Activated CD4-positive, alpha-beta T cell treated with anti-CD3 and anti-CD28 coated beads, Interleukin-2, amount 10 ng/mL, durations not matched to agents 7 days and 5 days (primary cell): ENCODE results near the gene PANX2. TPM values are rescaled to one million over a fixed set of nuclear protein-coding genes. Genes with fewer than 3 reads are reported as not detected.

Experiments used
- CTCF ChIA-PET: fragments of 350-600 bp; sonication (Branson Sonifier 250); formaldehyde crosslinking; loops from one replicate; lab custom pipeline; 2021; ENCODE audit warnings: antibody characterized with exemption; lab: Charles Lee
- POLR2A ChIA-PET: fragments of 350-600 bp; sonication (Branson Sonifier 250); formaldehyde crosslinking; loops from one replicate; lab custom pipeline; 2021; ENCODE audit warnings: antibody characterized with exemption; lab: Charles Lee
- DNase-seq: peaks from one replicate; pipeline ENCODE4 v3.0.0-alpha.2; 2020
- H3K27ac Mint-ChIP-seq: one replicate; pipeline ENCODE4 v1.8.0; 2021; ENCODE audit warnings: mild to moderate bottlenecking, moderate library complexity, mixed read lengths
- H3K27me3 Mint-ChIP-seq: one replicate; pipeline ENCODE4 v1.8.0; 2021; ENCODE audit warnings: mixed read lengths
- H3K36me3 Mint-ChIP-seq: one replicate; pipeline ENCODE4 v1.8.0; 2021; ENCODE audit warnings: low read depth, mixed read lengths
- H3K4me1 Mint-ChIP-seq: one replicate; pipeline ENCODE4 v1.8.0; 2021; ENCODE audit warnings: mixed read lengths
- H3K4me3 Mint-ChIP-seq: one replicate; pipeline ENCODE4 v1.8.0; 2021; ENCODE audit warnings: mild to moderate bottlenecking, moderate library complexity, mixed read lengths
- H3K9me3 Mint-ChIP-seq: one replicate; pipeline ENCODE4 v1.8.0; 2021; ENCODE audit warnings: mixed read lengths
- total RNA-seq, 2 experiments: library from RNA; stranded (reverse); gene quantifications; one replicate each; pipeline ENCODE4 v1.2.3, GENCODE V29; 2021

PANX2 gene
- total RNA-seq, 2 experiments from 2014 or later, result 0.10 TPM

DNA sequence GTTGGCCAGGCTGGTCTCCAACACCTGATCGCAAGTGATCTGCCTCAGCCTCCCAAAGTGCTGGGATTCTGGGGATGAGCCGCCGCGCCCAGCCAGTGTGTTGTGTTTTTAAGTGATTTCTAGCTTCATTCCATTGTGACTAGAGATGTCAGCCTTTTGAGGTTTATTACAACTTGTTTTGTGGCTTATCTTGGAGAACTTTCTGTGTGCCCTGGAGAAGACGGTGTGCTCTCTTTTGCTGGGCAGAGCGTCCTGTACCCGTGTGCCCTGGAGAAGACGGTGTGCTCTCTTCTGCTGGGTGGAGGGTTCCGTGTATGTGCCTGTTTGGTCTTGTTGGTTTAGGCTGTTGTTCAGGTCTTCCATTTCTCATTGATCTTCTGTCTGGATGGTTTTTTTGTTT lies 42.7 kb downstream of the PANX2 start:
- no peaks in the 10 kb centered on the region for H3K9me3 Mint-ChIP-seq
- CTCF ChIA-PET, result no interaction called here
- no peak for DNase-seq
- H3K36me3 Mint-ChIP-seq, result peaks cover 37% of the 10 kb centered on the region
- no peak overlapping the region for H3K4me3 Mint-ChIP-seq
- POLR2A ChIA-PET, result no interaction called here
- peak overlapping the region; percentile 13 for H3K27ac Mint-ChIP-seq
- H3K27me3 Mint-ChIP-seq, result no peaks in the 10 kb centered on the region
- peaks cover 5% of the 10 kb centered on the region for H3K4me1 Mint-ChIP-seq

DNA sequence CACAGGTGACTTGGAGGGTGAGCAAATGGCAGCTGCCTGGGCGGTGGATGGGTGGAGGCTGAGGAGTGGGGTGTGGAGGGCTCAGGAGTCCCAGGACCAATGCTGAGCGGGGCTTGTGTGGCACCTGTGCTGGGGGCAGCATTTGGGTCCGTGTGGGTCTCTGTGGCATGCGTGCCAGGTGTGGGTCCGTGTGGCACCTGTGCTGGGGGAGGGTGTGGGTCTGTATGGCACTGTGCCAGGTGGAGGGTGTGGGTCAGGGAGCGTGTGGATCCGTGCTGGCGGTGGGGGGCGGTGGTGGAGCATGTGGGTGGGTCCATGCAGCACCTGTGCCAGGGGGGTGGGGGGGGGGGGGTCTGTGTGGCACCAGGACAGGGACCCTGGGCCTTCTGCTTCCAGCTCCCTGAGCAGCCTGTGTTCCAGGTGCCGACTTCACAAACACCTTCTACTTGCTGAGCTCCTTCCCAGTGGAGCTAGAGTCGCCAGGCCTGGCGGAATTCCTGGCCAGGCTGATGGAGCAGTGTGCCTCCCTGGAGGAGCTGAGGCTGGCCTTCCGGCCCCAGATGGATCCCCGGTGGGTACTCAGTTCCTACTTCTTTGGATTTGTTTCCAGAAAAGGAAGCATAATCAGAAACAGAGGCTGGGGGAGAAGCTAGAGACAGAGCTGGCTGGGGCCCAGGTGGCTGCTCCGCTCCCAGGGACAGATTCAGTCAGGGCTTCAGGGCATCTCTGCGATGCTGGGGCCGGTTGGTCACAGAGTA lies 44.9 kb downstream of the PANX2 start:
- DNase-seq, result no peak
- no peak overlapping the region for H3K4me3 Mint-ChIP-seq
- peaks cover 31% of the 10 kb centered on the region for H3K36me3 Mint-ChIP-seq
- no peak overlapping the region for H3K27ac Mint-ChIP-seq
- no peaks in the 10 kb centered on the region for H3K27me3 Mint-ChIP-seq
- peaks cover 1% of the 10 kb centered on the region for H3K4me1 Mint-ChIP-seq
- CTCF ChIA-PET, result interaction anchor here (0.8 kb wide), 1 partner anchor 66 kb away, joined by 3 read pairs; no protein-coding TSS in a partner anchor
- POLR2A ChIA-PET, result no interaction called here
- H3K9me3 Mint-ChIP-seq, result no peaks in the 10 kb centered on the region

DNA sequence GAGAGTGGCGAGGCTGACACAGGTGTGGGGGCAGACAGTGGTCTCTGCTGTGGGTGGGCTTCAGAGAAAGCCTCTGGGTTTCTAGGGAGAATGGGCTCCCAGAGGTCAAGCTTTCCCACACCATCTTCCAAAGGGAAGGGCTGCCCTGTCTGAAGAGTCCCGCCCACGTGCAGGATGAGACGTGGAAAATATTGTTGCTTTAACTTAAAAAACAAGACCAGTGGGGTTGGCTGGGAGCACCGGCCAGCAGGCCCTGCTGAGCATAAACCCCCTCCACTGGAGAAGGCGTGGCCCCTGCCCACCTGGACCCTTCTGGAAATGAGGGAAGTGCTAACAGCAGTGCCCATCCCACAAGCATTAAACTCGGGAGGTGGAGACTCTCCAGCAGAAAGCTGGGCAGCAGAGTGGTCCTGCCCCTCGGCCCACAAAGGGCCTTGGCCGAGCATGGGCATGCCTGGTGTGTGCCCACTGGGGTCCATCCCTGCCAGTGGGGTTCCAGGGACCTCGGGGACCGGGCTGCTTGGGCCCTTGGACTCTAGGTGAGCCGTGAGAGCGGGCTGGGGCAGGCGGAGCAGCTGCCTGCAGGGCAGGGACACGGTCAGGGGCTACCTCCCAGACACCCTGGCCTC lies 45.6 kb downstream of the PANX2 start:
- no peak overlapping the region for H3K27ac Mint-ChIP-seq
- ChIA-PET POLR2A (no interaction called here), CTCF (interaction anchor here (0.8 kb wide), 1 partner anchor 67 kb away, joined by 3 read pairs; no protein-coding TSS in a partner anchor)
- peaks cover 31% of the 10 kb centered on the region for H3K36me3 Mint-ChIP-seq
- no peaks in the 10 kb centered on the region for H3K9me3 Mint-ChIP-seq
- no peak overlapping the region for H3K4me3 Mint-ChIP-seq
- DNase-seq, result no peak
- no peaks in the 10 kb centered on the region for H3K27me3 Mint-ChIP-seq
- H3K4me1 Mint-ChIP-seq, result peaks cover under 1% of the 10 kb centered on the region

DNA sequence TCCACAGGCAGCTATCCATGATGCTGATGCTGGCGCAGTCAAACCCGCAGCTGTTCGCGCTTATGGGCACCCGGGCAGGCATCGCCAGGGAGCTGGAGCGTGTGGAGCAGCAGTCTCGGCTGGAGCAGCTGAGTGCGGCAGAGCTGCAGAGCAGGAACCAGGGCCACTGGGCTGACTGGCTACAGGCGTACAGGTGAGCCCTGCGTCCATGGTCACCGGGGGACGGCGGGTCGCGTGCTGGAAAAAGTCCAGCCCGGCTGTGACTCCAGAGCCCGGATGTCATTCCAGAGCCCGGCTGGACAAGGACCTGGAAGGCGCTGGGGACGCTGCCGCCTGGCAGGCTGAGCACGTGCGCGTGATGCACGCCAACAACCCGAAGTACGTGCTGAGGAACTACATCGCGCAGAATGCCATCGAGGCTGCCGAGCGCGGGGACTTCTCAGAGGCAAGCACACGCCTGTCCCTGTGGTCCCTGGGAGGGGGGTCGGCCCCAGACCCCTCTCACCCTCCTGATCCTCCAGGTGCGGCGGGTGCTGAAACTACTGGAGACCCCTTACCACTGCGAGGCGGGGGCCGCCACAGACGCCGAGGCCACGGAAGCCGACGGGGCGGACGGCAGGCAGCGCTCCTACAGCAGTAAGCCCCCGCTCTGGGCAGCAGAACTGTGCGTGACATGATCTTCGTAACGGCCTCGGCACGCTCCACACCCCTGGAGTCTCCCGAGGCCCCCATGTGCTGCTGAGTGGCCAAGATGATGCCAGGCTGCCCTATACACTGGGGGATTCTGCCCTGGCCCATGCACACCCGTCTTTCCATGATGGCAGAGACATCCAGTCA lies 46.4 kb downstream of the PANX2 start:
- no peak overlapping the region for H3K27ac Mint-ChIP-seq
- no peaks in the 10 kb centered on the region for H3K4me1 Mint-ChIP-seq
- H3K9me3 Mint-ChIP-seq, result no peaks in the 10 kb centered on the region
- ChIA-PET CTCF (no interaction called here), POLR2A (no interaction called here)
- H3K27me3 Mint-ChIP-seq, result no peaks in the 10 kb centered on the region
- H3K4me3 Mint-ChIP-seq, result no peak overlapping the region
- DNase-seq, result no peak
- H3K36me3 Mint-ChIP-seq, result peaks cover 31% of the 10 kb centered on the region

- H3K4me1 Mint-ChIP-seq, result no peaks in the 10 kb centered on the region
- POLR2A ChIA-PET, result interaction anchor here (0.5 kb wide), 1 partner anchor 141 kb away, joined by 3 read pairs; no protein-coding TSS in a partner anchor
- CTCF ChIA-PET, result interaction anchor here (1.2 kb wide), 1 partner anchor 9 kb away, joined by 4 read pairs; no protein-coding TSS in a partner anchor
- H3K4me3 Mint-ChIP-seq, result no peak overlapping the region
- peaks cover 28% of the 10 kb centered on the region for H3K36me3 Mint-ChIP-seq
- H3K27me3 Mint-ChIP-seq, result no peaks in the 10 kb centered on the region
- H3K9me3 Mint-ChIP-seq, result no peaks in the 10 kb centered on the region
- no peak overlapping the region for H3K27ac Mint-ChIP-seq
- no peak for DNase-seq
These were observed 47.1 kb downstream of the PANX2 start for GRCh38 chr22:50217543-50218152.

DNA sequence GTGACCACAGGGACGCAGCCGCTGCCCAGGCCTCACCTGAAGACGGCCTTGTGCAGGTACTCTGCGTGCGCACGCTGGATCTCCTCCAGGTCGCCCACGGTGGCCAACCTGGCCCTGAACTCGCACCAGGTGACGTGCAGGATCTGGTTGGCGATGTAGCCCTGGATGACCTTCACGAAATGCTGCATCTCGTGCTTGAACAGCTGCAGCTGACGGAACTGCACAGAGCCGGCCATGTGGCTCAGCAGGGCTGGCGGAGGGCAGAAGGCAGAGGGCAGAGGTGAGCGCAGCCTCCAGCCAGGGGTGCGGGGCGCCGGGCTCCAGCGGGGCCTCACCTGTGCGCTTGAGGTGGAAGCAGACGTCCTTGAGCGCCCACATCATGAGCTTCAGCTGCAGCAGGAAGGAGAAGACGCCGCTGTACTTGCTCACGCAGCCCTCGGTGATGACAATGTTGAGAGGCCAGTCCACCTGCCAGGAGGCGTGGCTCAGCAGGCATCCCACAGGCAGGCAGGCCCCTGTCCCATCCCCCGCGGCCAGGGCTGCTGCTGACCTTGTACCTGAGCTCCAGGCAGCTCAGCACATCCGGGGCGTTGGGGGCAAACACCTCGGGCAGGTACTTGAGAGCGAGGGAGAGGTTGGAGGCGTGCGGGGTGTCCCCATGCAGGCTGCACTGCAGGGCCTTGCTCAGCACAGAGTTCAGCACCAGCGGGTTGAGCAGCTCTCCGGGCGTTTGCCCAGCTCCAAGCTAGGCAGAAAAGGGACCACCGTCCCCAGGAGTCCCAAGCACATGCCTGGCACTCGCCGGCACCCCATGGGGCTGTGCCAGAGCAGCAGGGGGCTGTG lies 47.8 kb downstream of the PANX2 start:
- no peak overlapping the region for H3K4me3 Mint-ChIP-seq
- H3K4me1 Mint-ChIP-seq, result no peaks in the 10 kb centered on the region
- no peaks in the 10 kb centered on the region for H3K27me3 Mint-ChIP-seq
- ChIA-PET CTCF (interaction anchor here (1.2 kb wide), 1 partner anchor 10 kb away, joined by 4 read pairs; no protein-coding TSS in a partner anchor), POLR2A (no interaction called here)
- peaks cover 27% of the 10 kb centered on the region for H3K36me3 Mint-ChIP-seq
- H3K9me3 Mint-ChIP-seq, result no peaks in the 10 kb centered on the region
- no peak overlapping the region for H3K27ac Mint-ChIP-seq
- DNase-seq, result no peak

DNA sequence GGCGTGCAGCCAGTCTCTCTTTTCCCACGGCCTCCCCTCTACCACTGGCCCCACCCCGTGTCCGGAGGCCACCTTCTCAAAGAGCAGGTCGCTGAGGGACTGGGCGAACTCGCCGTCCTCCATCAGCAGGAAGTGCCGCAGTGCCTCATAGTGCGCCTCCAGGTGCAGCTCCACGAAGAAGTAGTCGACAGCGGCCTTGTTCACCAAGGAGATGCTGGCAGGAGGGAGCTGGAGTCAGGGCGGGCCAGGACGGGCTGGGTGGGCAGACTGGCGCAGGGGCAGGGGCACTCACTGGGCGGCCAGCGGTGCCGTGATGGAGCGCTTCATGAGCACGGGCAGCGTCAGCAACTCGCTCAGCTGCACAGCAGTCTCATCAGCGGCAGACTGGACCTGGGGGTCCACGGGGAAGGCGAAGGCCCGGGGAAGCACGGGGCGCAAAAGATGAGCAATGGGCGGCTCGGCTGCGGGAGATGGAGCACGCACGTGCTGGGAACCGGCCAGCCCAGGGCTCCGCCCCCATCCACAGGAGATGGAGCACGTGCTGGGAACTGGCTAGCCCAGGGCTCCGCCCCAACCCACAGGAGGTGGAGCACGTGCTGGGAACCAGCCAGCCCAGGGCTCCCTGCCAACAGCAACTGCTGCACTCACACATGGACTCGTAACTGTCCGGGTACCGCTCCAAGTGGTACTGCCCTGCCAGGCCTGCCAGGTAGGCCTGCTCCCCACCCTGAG lies 48.6 kb downstream of the PANX2 start:
- CTCF ChIA-PET, result interaction anchor here (1.2 kb wide), 1 partner anchor 10 kb away, joined by 4 read pairs; no protein-coding TSS in a partner anchor
- POLR2A ChIA-PET, result no interaction called here
- Mint-ChIP-seq H3K27me3 (no peaks in the 10 kb centered on the region), H3K36me3 (peaks cover 28% of the 10 kb centered on the region), H3K27ac (no peak overlapping the region), H3K4me1 (no peaks in the 10 kb centered on the region), H3K9me3 (no peaks in the 10 kb centered on the region), H3K4me3 (no peak overlapping the region)
- DNase-seq, result no peak

DNA sequence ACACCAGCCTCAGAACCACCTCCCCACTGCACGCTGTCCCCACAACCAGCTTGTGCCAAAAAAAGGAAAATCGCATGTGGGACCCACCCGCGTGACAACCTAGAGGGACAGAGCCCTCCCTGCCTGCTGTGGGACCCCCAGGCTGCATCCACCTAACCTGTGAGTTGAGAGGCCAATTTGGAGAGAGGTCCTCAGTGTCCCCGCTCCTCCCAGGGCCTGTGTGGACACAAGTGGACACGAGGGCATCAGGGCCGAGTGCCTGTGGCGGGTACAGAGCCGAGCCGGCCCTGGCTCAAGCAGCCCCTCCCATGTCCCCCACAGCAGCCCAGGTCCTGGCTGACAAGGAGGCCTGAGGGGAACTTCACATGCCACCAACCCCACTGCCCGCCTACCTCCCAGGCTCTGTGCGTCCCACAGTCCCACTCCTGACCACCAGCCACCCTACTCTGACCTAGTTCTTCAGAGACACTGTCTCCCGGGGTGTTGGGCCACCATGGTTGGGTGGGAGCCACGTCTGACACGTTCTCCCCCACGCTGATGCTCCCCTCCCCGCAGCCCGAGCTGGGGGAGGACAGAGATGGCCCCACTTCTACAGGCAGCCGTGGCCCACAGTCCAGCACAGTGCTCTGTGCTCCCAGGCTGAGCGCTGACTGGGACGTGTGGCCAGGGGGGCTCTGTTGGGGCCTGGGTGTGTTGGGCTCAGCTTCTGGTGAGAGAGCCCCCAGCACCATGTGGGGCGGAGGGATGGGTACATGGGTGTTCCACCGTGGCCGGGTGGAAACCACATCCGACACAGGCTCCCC lies 49.5 kb downstream of the PANX2 start:
- ChIA-PET CTCF (interaction anchor here (1.3 to 1.5 kb wide), 2 partner anchors 20 to 136 kb away, joined by 3 to 4 read pairs; no protein-coding TSS in a partner anchor), POLR2A (no interaction called here)
- H3K4me3 Mint-ChIP-seq, result no peak overlapping the region
- no peaks in the 10 kb centered on the region for H3K4me1 Mint-ChIP-seq
- H3K27ac Mint-ChIP-seq, result no peak overlapping the region
- H3K9me3 Mint-ChIP-seq, result no peaks in the 10 kb centered on the region
- peaks cover 26% of the 10 kb centered on the region for H3K36me3 Mint-ChIP-seq
- H3K27me3 Mint-ChIP-seq, result no peaks in the 10 kb centered on the region
- DNase-seq, result no peak

GRCh38 chr22:50220603-50221409 lies 50.3 kb downstream of the PANX2 start:
- POLR2A ChIA-PET, result no interaction called here
- no peak overlapping the region for H3K27ac Mint-ChIP-seq
- DNase-seq, result no peak
- H3K27me3 Mint-ChIP-seq, result no peaks in the 10 kb centered on the region
- H3K4me3 Mint-ChIP-seq, result no peak overlapping the region
- H3K4me1 Mint-ChIP-seq, result no peaks in the 10 kb centered on the region
- H3K9me3 Mint-ChIP-seq, result no peaks in the 10 kb centered on the region
- CTCF ChIA-PET, result interaction anchor here (1.3 to 1.5 kb wide), 2 partner anchors 19 to 137 kb away, joined by 3 to 4 read pairs; no protein-coding TSS in a partner anchor
- peaks cover 25% of the 10 kb centered on the region for H3K36me3 Mint-ChIP-seq
